Smooth muscle cell (in vitro differentiated cells): ENCODE measurements around the gene STK11IP. TPM values are rescaled to one million over a fixed set of nuclear protein-coding genes. Genes with fewer than 3 reads are reported as not detected.

Experiments used
- DNase-seq: peaks from one replicate; lab custom pipeline; 2025; ENCODE audit not compliant: unreplicated experiment; lab: John Stamatoyannopoulos, UW
- H2AFZ ChIP-seq: fragments of 200-600 bp; sonication (generic); 2 replicates; pipeline ENCODE4 v1.6.0; 2016; ENCODE audit warnings: antibody characterized with exemption, low read depth, mild to moderate bottlenecking
- H3F3A ChIP-seq: fragments of 200-600 bp; sonication (generic); 2 replicates; pipeline ENCODE4 v1.6.0; 2017; ENCODE audit warnings: antibody characterized with exemption, low read depth
- H3K27ac ChIP-seq: fragments of 200-600 bp; sonication (generic); 2 replicates; pipeline ENCODE4 v1.5.1; 2016; ENCODE audit warnings: low read depth, mild to moderate bottlenecking
- H3K27me3 ChIP-seq: fragments of 200-600 bp; sonication (generic); 2 replicates; pipeline ENCODE4 v1.6.1; 2016; ENCODE audit warnings: low read depth, mild to moderate bottlenecking
- H3K36me3 ChIP-seq: fragments of 200-600 bp; sonication (generic); 2 replicates; pipeline ENCODE4 v1.5.1; 2016; ENCODE audit warnings: low read depth
- H3K4me1 ChIP-seq: fragments of 200-600 bp; sonication (generic); 2 replicates; pipeline ENCODE4 v1.5.1; 2016; ENCODE audit warnings: low read depth
- H3K4me2 ChIP-seq: fragments of 200-600 bp; sonication (generic); 2 replicates; pipeline ENCODE4 v1.6.0; 2016; ENCODE audit warnings: mild to moderate bottlenecking
- H3K4me3 ChIP-seq: fragments of 200-600 bp; sonication (generic); 2 replicates; pipeline ENCODE4 v1.5.1; 2016; ENCODE audit warnings: mild to moderate bottlenecking
- H3K79me2 ChIP-seq: fragments of 200-600 bp; sonication (generic); 2 replicates; pipeline ENCODE4 v1.6.0; 2016; ENCODE audit warnings: low read depth, mild to moderate bottlenecking
- H3K9ac ChIP-seq: fragments of 200-600 bp; sonication (generic); 2 replicates; pipeline ENCODE4 v1.6.0; 2016; ENCODE audit warnings: low read depth
- H3K9me3 ChIP-seq: fragments of 200-600 bp; sonication (generic); replicated peaks from 2 replicates; pipeline ENCODE4 v1.5.1; 2016; ENCODE audit warnings: low read depth
- H4K20me1 ChIP-seq: fragments of 200-600 bp; sonication (generic); 2 replicates; pipeline ENCODE4 v1.6.0; 2016; ENCODE audit warnings: low read depth
- WGBS: methylation state at CpG from one replicate; pipeline ENCODE4 v1.1.7; 2016; ENCODE audit warnings: low lambda C conversion rate; 5-methylcytosine and 5-hydroxymethylcytosine counted together
- polyA plus RNA-seq: library from polyadenylated mRNA; unstranded; fragments of >200 nt; fragmentation: Nextera tagmentation; extraction: Ambion mirVana; gene quantifications from 2 replicates; pipeline ENCODE4 v1.2.1, GENCODE V29; 2016
- total RNA-seq: library from RNA; depleted of rRNA; stranded (reverse); fragments of >200 nt; gene quantifications from 2 replicates; pipeline ENCODE4 v1.2.3, GENCODE V29; 2014
- TF ChIP-seq, protein P1 (sequence below): fragments of 200-600 bp; sonication (generic); IDR thresholded peaks from 2 replicates; pipeline ENCODE4 v1.5.1; 2017; ENCODE audit warnings: borderline replicate concordance, mild to moderate bottlenecking, antibody characterized with exemption; ENCODE audit not compliant: insufficient read depth, poor library complexity, severe bottlenecking

The STK11IP gene
- total and polyA plus RNA-seq, 2 experiments from 2014 or later: 10.2 to 13.6 TPM

DNA sequence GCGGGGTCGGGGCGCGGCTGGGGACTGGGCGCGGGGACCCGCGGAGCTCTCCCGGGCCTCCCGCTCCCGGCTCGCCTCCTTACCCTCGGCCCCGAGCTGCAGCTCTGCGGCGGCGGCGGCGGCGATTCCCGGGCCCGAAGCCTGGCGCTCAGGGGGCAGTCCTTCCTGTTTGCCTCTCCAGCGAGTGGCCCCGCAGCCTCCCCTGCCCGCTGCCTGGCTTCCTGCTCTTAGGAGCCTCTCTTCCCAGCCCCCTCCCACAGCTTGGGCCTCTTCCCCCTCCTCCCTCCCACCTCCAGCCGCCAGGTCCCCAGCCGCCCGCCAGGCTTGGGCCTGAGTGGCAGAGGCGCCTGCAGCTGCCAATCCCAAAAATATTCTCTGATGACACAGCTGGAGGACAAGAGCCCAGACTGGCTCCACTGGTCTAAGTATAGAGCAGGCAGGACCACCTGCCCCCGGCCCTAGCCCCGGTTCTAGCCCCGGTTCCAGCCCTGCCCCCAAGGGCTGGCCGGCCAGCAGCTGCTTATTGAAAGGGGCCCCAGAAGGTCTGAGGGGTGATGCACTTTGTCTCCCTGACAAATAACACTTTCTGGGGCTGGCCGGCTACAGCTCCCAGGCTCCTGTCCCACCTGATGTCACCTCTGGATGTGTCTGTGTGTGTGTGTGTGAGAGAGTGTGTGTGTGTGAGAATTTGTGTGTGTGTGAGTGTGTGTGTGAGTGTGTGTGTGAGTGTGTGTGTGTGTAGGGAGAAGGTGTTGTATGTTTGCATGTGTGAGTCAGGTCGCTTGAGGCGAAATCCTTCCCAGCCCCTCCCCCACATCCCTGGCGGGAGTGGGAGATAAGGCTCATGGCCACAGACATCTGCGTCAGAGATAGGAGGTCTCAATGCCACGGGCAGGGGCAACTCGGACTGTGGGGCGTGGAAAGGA is 26.1 kb upstream of the STK11IP start, which contains the start of gene OBSL1:
OBSL1 (minus strand) TSS at position 229 of the 926 bp plus-strand sequence. CDS start 307 bp downstream, outside the sequence.
- Histone ChIP-seq H3K9ac (peak within 1 kb of the TSS; percentile 47), H3K4me1 (peaks cover 14% of the 10 kb centered on the region), H4K20me1 (peaks cover 9% of the 10 kb centered on the region), H3K4me2 (peak within 1 kb of the TSS; percentile 95), H3K4me3 (peak within 1 kb of the TSS; percentile 75), H3F3A (no peaks in the 10 kb centered on the region), H2AFZ (peak within 1 kb of the TSS; percentile 35), H3K36me3 (no peaks in the 10 kb centered on the region), H3K79me2 (peaks cover 12% of the 10 kb centered on the region), H3K27ac (peak within 1 kb of the TSS; percentile 59), H3K27me3 (no peaks in the 10 kb centered on the region), H3K9me3 (no peaks in the 10 kb centered on the region)
- peak; percentile 40 for DNase-seq
- TF ChIP-seq, protein P1, sequence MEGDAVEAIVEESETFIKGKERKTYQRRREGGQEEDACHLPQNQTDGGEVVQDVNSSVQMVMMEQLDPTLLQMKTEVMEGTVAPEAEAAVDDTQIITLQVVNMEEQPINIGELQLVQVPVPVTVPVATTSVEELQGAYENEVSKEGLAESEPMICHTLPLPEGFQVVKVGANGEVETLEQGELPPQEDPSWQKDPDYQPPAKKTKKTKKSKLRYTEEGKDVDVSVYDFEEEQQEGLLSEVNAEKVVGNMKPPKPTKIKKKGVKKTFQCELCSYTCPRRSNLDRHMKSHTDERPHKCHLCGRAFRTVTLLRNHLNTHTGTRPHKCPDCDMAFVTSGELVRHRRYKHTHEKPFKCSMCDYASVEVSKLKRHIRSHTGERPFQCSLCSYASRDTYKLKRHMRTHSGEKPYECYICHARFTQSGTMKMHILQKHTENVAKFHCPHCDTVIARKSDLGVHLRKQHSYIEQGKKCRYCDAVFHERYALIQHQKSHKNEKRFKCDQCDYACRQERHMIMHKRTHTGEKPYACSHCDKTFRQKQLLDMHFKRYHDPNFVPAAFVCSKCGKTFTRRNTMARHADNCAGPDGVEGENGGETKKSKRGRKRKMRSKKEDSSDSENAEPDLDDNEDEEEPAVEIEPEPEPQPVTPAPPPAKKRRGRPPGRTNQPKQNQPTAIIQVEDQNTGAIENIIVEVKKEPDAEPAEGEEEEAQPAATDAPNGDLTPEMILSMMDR: no peak
- 3% methylated on average over 29 of the region's 42 CpGs for WGBS

GRCh38 chr2:219572237-219573001 is 25.2 kb upstream of the STK11IP start, which contains the start of gene INHA:
TSS of gene INHA (plus strand) at chr2:219572310. CDS start at chr2:219572375, 65 bp downstream.
- WGBS: 88% methylated on average over 13 of the region's 13 CpGs
- Histone ChIP-seq H3K79me2 (peaks cover 12% of the 10 kb centered on the region), H3K4me2 (peak within 1 kb of the TSS; percentile 95), H4K20me1 (peaks cover 9% of the 10 kb centered on the region), H2AFZ (peak within 1 kb of the TSS; percentile 35), H3K27ac (peak within 1 kb of the TSS; percentile 59), H3K9ac (peak within 1 kb of the TSS; percentile 47), H3K9me3 (no peaks in the 10 kb centered on the region), H3K27me3 (no peaks in the 10 kb centered on the region), H3K4me3 (peak within 1 kb of the TSS; percentile 75), H3K4me1 (peaks cover 21% of the 10 kb centered on the region), H3K36me3 (no peaks in the 10 kb centered on the region), H3F3A (no peaks in the 10 kb centered on the region)
- DNase-seq: no peak
- TF ChIP-seq, protein P1: no peak

GRCh38 chr2:219573166-219573565 is 24.5 kb upstream of the STK11IP start:
- H3K79me2 ChIP-seq: peaks cover 12% of the 10 kb centered on the region
- H3K36me3 ChIP-seq: no peaks in the 10 kb centered on the region
- no peak for DNase-seq
- WGBS: 84% methylated on average over 5 of the region's 5 CpGs
- no peak overlapping the region for H3K27ac ChIP-seq
- no peaks in the 10 kb centered on the region for H3K27me3 ChIP-seq
- no peak overlapping the region for H3K4me2 ChIP-seq
- H3K4me1 ChIP-seq: peaks cover 28% of the 10 kb centered on the region
- TF ChIP-seq, protein P1: no peak
- no peak overlapping the region for H3K9ac ChIP-seq
- H4K20me1 ChIP-seq: peaks cover 9% of the 10 kb centered on the region
- no peak overlapping the region for H3K4me3 ChIP-seq
- H3K9me3 ChIP-seq: no peaks in the 10 kb centered on the region
- H2AFZ ChIP-seq: no peak overlapping the region
- no peaks in the 10 kb centered on the region for H3F3A ChIP-seq
